HG02571 (cell line): ENCODE results near the gene TGM3.

Experiments
- ATAC-seq: cut with Tn5 transposase; IDR thresholded peaks from one replicate; pipeline ENCODE4 v1.9.1; 2021; ENCODE audit warnings: mild to moderate bottlenecking, moderate library complexity; ENCODE audit not compliant: unreplicated experiment

Gene TGM3

DNA sequence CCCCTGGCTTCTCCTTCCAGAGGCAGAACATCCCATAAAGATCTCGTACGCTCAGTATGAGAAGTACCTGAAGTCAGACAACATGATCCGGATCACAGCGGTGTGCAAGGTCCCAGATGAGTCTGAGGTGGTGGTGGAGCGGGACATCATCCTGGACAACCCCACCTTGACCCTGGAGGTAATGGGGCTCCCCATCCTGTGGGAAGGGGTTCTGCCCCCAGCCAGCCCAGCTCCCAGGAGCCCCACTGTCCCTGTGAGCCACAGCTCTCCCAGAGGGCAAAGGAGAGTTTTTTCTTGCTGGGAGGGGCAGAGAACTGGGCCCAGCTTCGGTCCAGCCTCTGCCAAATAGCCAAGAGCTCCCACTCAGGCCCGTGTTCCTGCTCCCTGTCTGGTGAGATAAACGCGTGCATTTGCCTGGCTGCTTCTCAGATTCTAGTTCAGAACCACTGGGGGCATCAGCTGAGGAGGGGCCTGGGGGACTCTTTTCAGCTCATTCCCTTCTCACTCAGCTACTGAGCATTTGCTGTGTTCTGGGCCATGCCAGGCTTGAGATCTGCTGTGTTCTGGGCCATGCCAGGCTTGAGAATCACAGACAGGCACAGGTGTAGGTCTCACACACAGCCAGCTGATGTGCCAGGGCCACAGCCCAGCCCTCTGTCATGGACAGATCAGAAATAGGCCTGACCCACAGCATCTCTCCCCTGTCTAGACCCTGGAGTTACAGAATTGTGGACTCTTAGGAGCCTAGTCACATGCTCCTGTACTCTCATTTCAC lies 39.5 kb downstream of the TGM3 start:
- ATAC-seq = no peak

- ATAC-seq = no peak
Observed at GRCh38 chr20:2336471-2336870, 40.7 kb downstream of the TGM3 start.

DNA sequence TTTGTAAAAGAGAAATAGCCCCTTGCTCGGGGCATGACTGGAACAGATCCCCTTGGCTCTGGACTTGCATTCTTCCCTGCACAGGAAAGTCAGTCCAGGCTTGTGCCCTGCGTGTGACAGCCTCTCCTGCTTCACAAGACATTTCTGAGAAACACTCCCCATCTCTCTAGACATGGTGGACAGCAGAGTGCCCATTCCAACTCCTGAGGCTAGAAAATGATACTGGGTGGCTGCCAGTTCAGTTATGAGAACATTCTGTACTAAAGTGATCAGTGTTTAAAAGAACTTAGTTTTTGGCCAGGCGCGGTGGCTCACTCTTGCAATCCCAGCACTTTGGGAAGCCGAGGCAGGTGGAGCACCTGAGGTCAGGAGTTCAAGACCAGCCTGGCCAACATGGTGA lies 41.3 kb downstream of the TGM3 start:
- ATAC-seq = no peak

- ATAC-seq = no peak
Observed at GRCh38 chr20:2338411-2339066, 42.7 kb downstream of the TGM3 start.

GRCh38 chr20:2340136-2340535 lies 44.3 kb downstream of the TGM3 start:
- ATAC-seq = no peak

- ATAC-seq = no peak
Observed at GRCh38 chr20:2340823-2341222, 45.0 kb downstream of the TGM3 start.

GRCh38 chr20:2341336-2341735 lies 45.5 kb downstream of the TGM3 start:
- no peak for ATAC-seq

- ATAC-seq = no peak
Observed at GRCh38 chr20:2342243-2342642, 46.4 kb downstream of the TGM3 start.

DNA sequence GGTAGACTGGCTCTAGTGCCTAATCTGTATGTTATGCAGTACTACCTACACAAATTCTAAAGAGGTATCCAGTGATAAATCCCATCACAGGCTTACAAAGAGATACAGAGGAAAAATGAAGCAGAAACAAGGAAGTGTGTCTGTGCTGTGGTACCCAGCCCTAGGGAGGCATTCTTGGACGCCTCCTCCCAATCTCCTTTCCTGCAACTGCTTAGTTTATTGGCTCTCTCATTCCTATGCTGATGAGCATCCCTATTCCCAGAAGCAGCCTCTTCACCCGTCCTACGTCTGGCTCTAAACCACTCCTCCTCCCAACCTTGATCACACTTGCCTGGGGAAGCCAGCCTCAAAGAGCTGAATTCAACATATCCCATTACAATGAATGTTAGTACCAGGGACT lies 50.4 kb downstream of the TGM3 start:
- ATAC-seq = no peak

DNA sequence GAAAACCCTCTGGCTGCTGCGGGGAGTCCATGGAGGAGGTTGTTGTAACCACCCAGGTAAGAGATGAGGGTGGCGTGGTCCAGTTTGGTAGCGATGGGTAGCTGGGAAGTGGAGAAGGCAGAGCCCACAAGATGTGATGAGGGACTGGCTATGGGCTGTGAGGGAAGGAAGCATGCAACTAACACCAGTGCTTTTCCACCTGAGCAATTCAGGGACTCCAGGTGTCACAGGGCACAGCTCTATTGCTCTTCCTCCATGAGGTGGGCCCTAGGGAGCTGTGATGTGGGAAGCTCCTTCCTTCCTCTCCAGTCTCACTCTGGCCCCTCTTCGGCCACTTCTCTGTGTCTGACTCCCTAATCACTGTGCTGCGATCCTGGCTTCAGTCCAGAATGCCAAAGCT lies 52.5 kb downstream of the TGM3 start:
- ATAC-seq = no peak

DNA sequence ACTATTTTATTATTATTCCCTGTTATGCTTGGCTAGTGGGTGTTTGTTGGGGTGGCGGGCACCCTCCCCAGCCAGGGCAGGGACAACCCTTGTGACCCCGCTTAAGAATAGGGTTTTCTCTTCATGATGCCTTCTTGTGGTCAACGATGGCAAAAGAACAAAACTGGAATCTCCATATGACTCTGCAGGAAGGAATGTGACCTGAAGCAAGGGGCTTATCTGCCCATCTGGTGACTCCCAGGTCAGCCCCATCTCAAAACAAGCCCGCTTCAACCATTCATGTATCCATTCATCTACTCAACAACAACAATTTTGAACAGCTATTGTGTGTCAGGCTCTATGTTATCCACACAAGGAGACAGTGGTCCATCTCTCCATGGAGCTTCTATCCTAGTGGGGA lies 54.0 kb downstream of the TGM3 start:
- ATAC-seq = no peak

DNA sequence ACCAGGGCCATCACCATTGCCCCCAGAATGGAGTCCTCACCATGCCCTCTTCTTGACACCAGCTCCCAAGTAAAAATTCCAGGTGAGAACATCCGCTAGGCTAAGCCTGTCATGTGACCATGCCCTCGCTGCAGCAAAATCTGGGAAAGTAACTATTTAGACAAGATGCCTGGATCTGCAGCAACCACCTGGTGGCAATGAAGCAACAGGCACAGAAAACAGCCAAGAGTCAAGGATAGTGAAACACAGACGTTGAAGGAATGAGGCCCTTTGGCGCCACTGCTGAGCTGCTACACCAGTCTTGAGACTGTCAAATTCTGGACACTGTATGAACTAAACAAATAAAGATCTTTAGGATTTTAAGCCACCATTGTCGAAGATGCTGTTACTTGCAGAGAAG lies 54.8 kb downstream of the TGM3 start:
- ATAC-seq = no peak

DNA sequence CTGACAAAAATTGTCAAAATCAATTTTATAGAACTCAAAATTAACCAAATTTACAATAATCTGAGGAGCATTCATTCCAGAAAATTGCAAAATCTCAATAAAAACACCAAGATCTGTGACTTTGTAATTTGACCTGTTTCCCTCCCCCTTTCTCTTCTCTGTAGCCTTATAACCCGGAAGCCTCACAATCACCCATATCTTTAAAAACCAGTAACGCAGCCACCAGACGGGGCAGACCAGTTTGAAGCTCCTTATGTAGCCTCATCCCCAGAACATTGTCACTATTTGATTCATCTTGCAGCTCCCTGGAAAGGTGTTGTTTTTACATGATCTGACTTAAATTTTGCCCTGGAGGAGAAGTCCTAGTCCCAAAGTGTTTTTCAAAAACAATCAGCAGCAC lies 57.4 kb downstream of the TGM3 start:
- ATAC-seq = no peak

GRCh38 chr20:2357114-2357513 lies 61.3 kb downstream of the TGM3 start:
- no peak for ATAC-seq

DNA sequence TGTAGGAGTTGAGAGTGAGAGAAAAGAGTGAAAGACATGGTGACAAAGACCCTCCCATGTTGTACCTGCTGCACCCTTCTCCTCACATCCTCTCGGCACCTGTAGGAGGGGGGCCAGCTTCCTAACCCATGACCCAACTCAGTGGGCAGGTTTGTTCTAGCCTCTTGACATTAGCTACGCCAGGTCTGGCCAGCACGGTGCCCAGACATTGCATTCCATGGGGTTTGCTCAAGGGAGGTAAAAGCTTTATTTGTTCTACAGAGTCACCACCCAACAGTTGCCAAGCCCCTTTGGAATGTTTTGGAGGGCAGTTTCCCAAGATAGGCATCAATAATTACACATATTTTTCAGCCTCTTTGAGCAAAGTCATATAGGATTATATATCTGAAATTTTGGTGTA lies 62.2 kb downstream of the TGM3 start:
- no peak for ATAC-seq

DNA sequence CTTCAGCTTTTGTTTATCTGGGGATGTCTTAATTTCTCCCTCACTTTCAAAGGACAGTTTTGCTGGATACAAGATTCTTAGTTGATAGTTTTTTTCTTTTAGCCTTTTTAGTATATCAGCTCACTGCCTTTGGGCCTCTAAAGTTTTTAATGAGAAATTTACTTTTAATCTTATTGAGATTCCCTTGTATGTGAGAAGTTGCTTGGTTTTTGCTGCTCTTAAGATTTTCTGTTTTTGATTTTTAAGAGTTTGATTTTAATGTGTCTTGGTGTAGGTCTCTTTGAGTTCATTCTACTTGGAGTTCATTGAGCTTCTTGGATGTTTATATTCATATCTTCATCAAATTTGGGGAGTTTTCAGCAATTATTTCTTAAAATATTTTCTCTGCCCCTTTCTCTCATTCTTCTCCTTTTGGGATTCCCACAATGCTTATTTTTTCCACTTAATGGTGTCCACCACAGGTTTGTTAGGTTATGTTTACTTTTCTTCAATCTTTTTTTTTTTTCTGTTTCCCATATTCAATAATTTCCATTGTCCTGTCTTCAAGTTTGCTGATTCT lies 65.3 kb downstream of the TGM3 start:
- no peak for ATAC-seq

- no peak for ATAC-seq
Observed at GRCh38 chr20:2363187-2363586, 67.4 kb downstream of the TGM3 start.

- no peak for ATAC-seq
Observed at GRCh38 chr20:2363587-2363986, 67.8 kb downstream of the TGM3 start.

- no peak for ATAC-seq
Observed at GRCh38 chr20:2364044-2364443, 68.2 kb downstream of the TGM3 start.

DNA sequence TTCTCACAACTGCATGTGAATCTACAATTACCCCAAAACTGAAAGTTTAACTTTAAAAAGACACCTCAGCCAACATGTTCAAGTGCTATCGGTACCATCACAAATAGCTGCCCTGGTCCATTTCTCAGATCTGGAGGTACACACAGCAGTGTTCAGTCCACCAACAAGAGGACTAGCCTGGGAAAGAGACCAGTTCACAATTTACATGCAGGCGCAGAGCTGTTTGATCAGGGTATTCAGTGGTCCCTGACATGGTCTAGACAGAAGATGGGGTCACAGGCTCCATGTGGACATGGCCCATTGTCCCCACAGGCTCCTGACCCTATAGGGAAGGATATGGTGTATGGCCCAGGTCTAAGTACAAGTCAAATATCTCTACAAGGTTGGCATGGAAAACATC lies 69.3 kb downstream of the TGM3 start:
- ATAC-seq = no peak

DNA sequence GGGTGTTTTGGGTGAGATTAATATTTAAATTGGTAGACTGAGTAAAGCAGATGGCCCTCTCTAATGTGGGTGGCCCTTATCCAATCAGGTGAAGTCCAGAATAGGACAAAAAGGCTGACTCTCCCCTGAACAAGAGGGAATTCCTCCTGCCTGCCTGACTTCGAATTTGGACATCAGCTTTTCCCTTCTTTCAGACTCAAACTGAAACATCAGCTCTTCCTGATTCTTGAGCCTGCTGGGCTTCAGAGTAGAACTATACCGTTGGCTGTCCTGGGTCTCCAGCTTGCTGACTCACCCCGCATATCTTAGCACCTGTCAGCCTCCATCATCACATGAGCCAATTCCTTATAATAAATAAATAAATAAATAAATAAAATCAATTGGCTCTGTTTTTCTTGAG lies 69.9 kb downstream of the TGM3 start:
- no peak for ATAC-seq

- ATAC-seq = no peak
Observed at GRCh38 chr20:2368621-2369020, 72.8 kb downstream of the TGM3 start.
